Measurements from ENCODE around the gene RIT2.

Gene RIT2

GRCh38 chr18:43010611-43011010 is 104.9 kb downstream of the RIT2 start:
- DNase-seq (ENCODE audit: low spot score), result no peak

GRCh38 chr18:43009674-43010073 is 105.8 kb downstream of the RIT2 start:
- no peak for DNase-seq (ENCODE audit: low spot score)

- no peak for DNase-seq (ENCODE audit: low spot score)
Observed at GRCh38 chr18:43007365-43007764, 108.1 kb downstream of the RIT2 start.

GRCh38 chr18:43004421-43004820 is 111.1 kb downstream of the RIT2 start:
- no peak for DNase-seq (ENCODE audit: low spot score)

- DNase-seq (ENCODE audit: low spot score), result no peak
Observed at GRCh38 chr18:43001821-43002220, 113.7 kb downstream of the RIT2 start.

GRCh38 chr18:42996824-42997223 is 118.7 kb downstream of the RIT2 start:
- DNase-seq (ENCODE audit: low spot score), result no peak

- DNase-seq (ENCODE audit: low spot score), result no peak
Observed at GRCh38 chr18:42980426-42980825, 135.1 kb downstream of the RIT2 start.

- no peak for DNase-seq (ENCODE audit: low spot score)
Observed at GRCh38 chr18:42977982-42978637, 137.4 kb downstream of the RIT2 start.

GRCh38 chr18:42976869-42977590 is 138.5 kb downstream of the RIT2 start:
- no peak for DNase-seq (ENCODE audit: low spot score)

- DNase-seq (ENCODE audit: low spot score), result no peak
Observed at GRCh38 chr18:42969366-42969765, 146.1 kb downstream of the RIT2 start.

GRCh38 chr18:42961298-42961697 is 154.2 kb downstream of the RIT2 start:
- DNase-seq (ENCODE audit: low spot score), result no peak

- DNase-seq (ENCODE audit: low spot score), result no peak
Observed at GRCh38 chr18:42959528-42959927, 156.0 kb downstream of the RIT2 start.

GRCh38 chr18:42958353-42958752 is 157.1 kb downstream of the RIT2 start:
- DNase-seq (ENCODE audit: low spot score), result no peak

GRCh38 chr18:42956287-42956686 is 159.2 kb downstream of the RIT2 start:
- DNase-seq (ENCODE audit: low spot score), result no peak

GRCh38 chr18:42954887-42955286 is 160.6 kb downstream of the RIT2 start:
- no peak for DNase-seq (ENCODE audit: low spot score)

GRCh38 chr18:42953306-42953705 is 162.2 kb downstream of the RIT2 start:
- no peak for DNase-seq (ENCODE audit: low spot score)

GRCh38 chr18:42950732-42951131 is 164.8 kb downstream of the RIT2 start:
- DNase-seq (ENCODE audit: low spot score), result no peak

GRCh38 chr18:42948831-42949230 is 166.7 kb downstream of the RIT2 start:
- no peak for DNase-seq (ENCODE audit: low spot score)

- DNase-seq (ENCODE audit: low spot score), result no peak
Observed at GRCh38 chr18:42941860-42942259, 173.6 kb downstream of the RIT2 start.

- no peak for DNase-seq (ENCODE audit: low spot score)
Observed at GRCh38 chr18:42941021-42941420, 174.5 kb downstream of the RIT2 start.

GRCh38 chr18:42937436-42937835 is 178.0 kb downstream of the RIT2 start:
- DNase-seq (ENCODE audit: low spot score), result no peak

- DNase-seq (ENCODE audit: low spot score), result no peak
Observed at GRCh38 chr18:42936289-42936688, 179.2 kb downstream of the RIT2 start.

GRCh38 chr18:42931491-42931890 is 184.0 kb downstream of the RIT2 start:
- no peak for DNase-seq (ENCODE audit: low spot score)

GRCh38 chr18:42929857-42930256 is 185.6 kb downstream of the RIT2 start:
- DNase-seq (ENCODE audit: low spot score), result no peak
